ENCODE results near the gene LYRM1.

The LYRM1 gene

GRCh38 chr16:20853143-20853542 is 47.4 kb upstream of the LYRM1 start:
- H3K4me1 ChIP-seq (ENCODE audit: low read length), result no peaks in the 10 kb centered on the region
- no peaks in the 10 kb centered on the region for H3K27me3 ChIP-seq (replicated peaks; ENCODE audit: insufficient read depth, low read length)
- no peak overlapping the region for H3K4me3 ChIP-seq (ENCODE audit: low read length)
- H3K79me2 ChIP-seq (ENCODE audit: low read length), result no peaks in the 10 kb centered on the region
- no peak overlapping the region for H3K9ac ChIP-seq (ENCODE audit: low read length)
- TF ChIP-seq EZH2phosphoT487 (IDR thresholded peaks at IDR 0.05; ENCODE audit: low read length), result no peak
- no peak for TF ChIP-seq EZH2 (optimal IDR thresholded peaks at IDR 0.05; ENCODE audit: low read depth, low read length)
- TF ChIP-seq CTCF (IDR thresholded peaks at IDR 0.05; ENCODE audit: low read length), result no peak
- H3K27ac ChIP-seq (ENCODE audit: low read length), result no peak overlapping the region
- no peak for DNase-seq
- H3F3A ChIP-seq (ENCODE audit: insufficient read depth, low read length), result no peaks in the 10 kb centered on the region
- H3K36me3 ChIP-seq (replicated peaks; ENCODE audit: insufficient read depth, low read length), result no peaks in the 10 kb centered on the region
- H2AFZ ChIP-seq (ENCODE audit: low read length), result no peak overlapping the region
- no peak overlapping the region for H3K4me2 ChIP-seq (ENCODE audit: low read depth, low read length)
- no peaks in the 10 kb centered on the region for H3K9me2 ChIP-seq (replicated peaks; ENCODE audit: insufficient read depth, low read length)
- H4K20me1 ChIP-seq (ENCODE audit: insufficient read depth, low read length), result no peaks in the 10 kb centered on the region
- H3K9me3 ChIP-seq (replicated peaks; ENCODE audit: insufficient read depth, low read length), result no peaks in the 10 kb centered on the region

- no peak overlapping the region for H3K9ac ChIP-seq (ENCODE audit: low read length)
- H3K4me1 ChIP-seq (ENCODE audit: low read length), result no peaks in the 10 kb centered on the region
- H3F3A ChIP-seq (ENCODE audit: insufficient read depth, low read length), result no peaks in the 10 kb centered on the region
- TF ChIP-seq EZH2 (optimal IDR thresholded peaks at IDR 0.05; ENCODE audit: low read depth, low read length), result no peak
- no peak for TF ChIP-seq EZH2phosphoT487 (IDR thresholded peaks at IDR 0.05; ENCODE audit: low read length)
- no peak for TF ChIP-seq CTCF (IDR thresholded peaks at IDR 0.05; ENCODE audit: low read length)
- no peak overlapping the region for H3K27ac ChIP-seq (ENCODE audit: low read length)
- no peak for DNase-seq
- H3K4me2 ChIP-seq (ENCODE audit: low read depth, low read length), result no peak overlapping the region
- no peaks in the 10 kb centered on the region for H3K36me3 ChIP-seq (replicated peaks; ENCODE audit: insufficient read depth, low read length)
- no peaks in the 10 kb centered on the region for H3K9me2 ChIP-seq (replicated peaks; ENCODE audit: insufficient read depth, low read length)
- H2AFZ ChIP-seq (ENCODE audit: low read length), result no peak overlapping the region
- no peaks in the 10 kb centered on the region for H3K79me2 ChIP-seq (ENCODE audit: low read length)
- no peak overlapping the region for H3K4me3 ChIP-seq (ENCODE audit: low read length)
- H4K20me1 ChIP-seq (ENCODE audit: insufficient read depth, low read length), result no peaks in the 10 kb centered on the region
- no peaks in the 10 kb centered on the region for H3K9me3 ChIP-seq (replicated peaks; ENCODE audit: insufficient read depth, low read length)
- no peaks in the 10 kb centered on the region for H3K27me3 ChIP-seq (replicated peaks; ENCODE audit: insufficient read depth, low read length)
Observed at GRCh38 chr16:20853981-20854620, 46.5 kb upstream of the LYRM1 start.

GRCh38 chr16:20854963-20855362 is 45.6 kb upstream of the LYRM1 start:
- no peaks in the 10 kb centered on the region for H3K79me2 ChIP-seq (ENCODE audit: low read length)
- no peaks in the 10 kb centered on the region for H4K20me1 ChIP-seq (ENCODE audit: insufficient read depth, low read length)
- no peaks in the 10 kb centered on the region for H3F3A ChIP-seq (ENCODE audit: insufficient read depth, low read length)
- no peak overlapping the region for H2AFZ ChIP-seq (ENCODE audit: low read length)
- TF ChIP-seq CTCF (IDR thresholded peaks at IDR 0.05; ENCODE audit: low read length) (no peak), EZH2 (optimal IDR thresholded peaks at IDR 0.05; ENCODE audit: low read depth, low read length) (no peak), EZH2phosphoT487 (IDR thresholded peaks at IDR 0.05; ENCODE audit: low read length) (no peak)
- H3K36me3 ChIP-seq (replicated peaks; ENCODE audit: insufficient read depth, low read length), result no peaks in the 10 kb centered on the region
- H3K9me2 ChIP-seq (replicated peaks; ENCODE audit: insufficient read depth, low read length), result no peaks in the 10 kb centered on the region
- H3K4me1 ChIP-seq (ENCODE audit: low read length), result no peaks in the 10 kb centered on the region
- no peak overlapping the region for H3K27ac ChIP-seq (ENCODE audit: low read length)
- no peak overlapping the region for H3K4me3 ChIP-seq (ENCODE audit: low read length)
- no peak overlapping the region for H3K9ac ChIP-seq (ENCODE audit: low read length)
- no peak for DNase-seq
- H3K4me2 ChIP-seq (ENCODE audit: low read depth, low read length), result no peak overlapping the region
- no peaks in the 10 kb centered on the region for H3K9me3 ChIP-seq (replicated peaks; ENCODE audit: insufficient read depth, low read length)
- H3K27me3 ChIP-seq (replicated peaks; ENCODE audit: insufficient read depth, low read length), result no peaks in the 10 kb centered on the region

Measured in MM.1S (cell line).